GM21515 (cell line): Measurements from ENCODE around the gene KLHL8.
"Not testable (repeated sequence)": the region's sequence is repeated elsewhere in the genome, so short reads cannot be mapped to it uniquely, and the experiment has no call there.

Experiments used
- ATAC-seq: cut with Tn5 transposase; IDR thresholded peaks from one replicate; pipeline ENCODE4 v1.9.1; 2021; ENCODE audit not compliant: unreplicated experiment

Gene KLHL8

DNA sequence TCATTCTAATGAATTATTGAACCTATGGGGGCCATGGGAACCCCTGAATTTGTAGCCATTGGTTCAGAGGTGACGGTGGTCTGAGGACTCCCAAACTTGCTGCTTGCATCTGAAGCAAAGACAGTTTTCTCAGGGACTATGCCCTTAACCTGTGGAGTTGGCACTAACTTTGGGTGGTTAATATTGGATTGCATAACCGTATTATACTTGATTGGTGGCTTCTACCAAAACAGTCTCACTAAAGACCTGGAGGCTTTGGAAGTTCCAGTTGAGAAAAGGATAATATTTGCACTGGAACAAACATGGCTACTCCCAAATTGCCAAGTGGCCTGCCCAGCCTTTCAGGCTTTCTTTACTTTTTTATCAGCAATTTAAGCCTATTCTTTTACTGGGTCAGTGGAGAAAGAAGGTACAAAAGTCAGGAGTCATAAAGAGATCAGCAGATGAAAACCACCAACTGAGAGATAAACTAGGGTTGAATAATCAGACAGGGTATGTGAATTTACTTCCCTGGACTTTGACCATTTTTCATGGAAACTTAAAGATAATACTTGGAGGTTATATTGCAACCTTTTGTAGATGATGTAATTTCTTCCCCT is 7.9 kb upstream of the KLHL8 start:
- no peak for ATAC-seq

DNA sequence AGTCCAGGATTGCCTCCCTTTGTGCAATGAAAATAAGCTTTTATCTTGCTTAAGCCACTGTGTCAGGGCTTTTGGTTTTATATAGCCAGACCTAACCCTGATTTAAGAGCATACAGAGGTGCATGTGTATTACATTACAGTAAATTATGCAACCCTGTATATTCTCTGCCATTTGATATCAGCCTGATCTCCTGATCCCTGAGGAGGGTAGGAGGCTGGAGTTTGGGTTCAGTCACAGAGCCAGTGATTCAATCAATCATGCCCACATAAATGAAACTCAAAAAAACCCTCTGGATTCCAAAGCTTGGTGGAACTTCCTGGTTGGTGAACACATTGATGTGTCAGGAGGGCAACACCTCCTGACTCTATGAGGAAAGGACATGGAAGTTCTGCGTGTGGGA is 7.3 kb upstream of the KLHL8 start:
- no peak for ATAC-seq

DNA sequence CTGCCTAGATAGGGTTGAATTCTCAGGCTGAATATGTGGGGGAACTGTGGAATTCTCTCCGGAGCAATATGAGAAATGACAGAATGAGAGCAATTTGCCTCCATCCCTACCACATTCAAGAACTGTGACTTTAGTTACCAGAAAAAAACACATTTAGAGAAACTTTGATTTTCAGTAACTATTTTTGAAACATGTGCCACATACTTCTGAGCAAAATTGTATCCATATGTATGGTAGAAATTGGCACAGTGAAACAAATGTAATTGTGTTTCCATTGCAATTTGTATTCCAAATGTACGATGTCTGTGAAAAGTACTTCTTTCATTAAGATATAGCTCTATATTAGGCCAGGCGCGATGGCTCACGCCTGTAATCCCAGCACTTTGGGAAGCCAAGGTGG is 5.5 kb upstream of the KLHL8 start:
- ATAC-seq = no peak

DNA sequence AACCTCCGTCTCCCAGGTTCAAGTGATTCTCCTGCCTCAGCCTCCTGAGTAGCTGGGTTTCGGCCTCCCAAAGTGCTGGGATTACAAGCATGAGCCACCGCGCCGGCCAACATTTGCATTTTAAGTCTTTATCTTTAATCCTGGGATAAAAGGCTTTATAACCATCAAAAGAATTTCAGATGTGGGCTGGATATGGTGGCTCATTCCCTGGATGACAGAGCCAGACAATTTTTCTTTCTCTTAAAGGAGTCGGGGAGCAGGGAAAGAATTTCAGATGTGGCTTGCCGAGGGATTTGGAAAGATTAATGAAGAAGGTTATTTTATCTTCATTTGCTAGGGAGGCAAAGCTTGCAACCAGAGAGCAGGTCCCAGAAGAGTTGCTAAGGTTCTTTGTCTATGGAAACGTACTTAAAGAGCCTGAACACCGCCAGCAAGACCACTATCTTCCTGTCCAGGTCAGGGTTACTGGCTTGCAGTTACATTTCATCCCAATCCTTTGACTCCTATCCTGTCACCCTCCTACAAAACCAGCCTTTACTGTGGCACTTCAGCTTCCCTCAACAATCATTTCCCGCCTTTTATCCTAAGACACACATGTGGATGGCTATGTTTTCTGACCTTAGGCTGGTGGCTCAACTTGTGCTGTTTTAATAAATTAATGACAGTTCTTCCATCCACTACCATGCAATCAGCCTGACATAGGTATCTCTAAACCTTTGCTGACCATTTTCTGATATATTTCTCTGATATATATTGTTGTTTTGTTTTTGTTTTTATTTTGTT is 3.9 kb upstream of the KLHL8 start:
- ATAC-seq = no peak

DNA sequence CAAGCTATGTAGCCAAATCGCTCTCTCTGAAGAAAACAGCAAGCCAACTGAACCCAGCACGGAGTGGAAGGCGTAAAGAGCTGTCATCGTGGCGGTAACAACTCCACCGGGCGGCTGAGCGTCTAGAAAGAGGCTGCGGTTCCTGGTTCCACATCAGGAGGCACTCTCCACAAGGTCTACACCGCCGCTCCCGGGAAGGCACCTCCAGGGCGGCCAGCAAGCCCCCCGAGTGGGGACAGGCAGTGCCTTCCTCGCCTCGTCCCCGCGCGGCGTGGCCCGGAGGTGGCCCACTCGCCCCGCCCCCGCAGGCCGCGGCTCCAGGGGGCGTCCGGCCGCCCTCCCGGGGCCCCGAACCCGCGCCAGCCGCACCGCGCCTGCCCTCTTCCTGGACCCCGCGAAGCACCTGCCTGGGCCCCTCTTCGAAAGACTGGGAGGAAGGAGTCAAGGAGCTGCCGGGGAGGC is 755 bp downstream of the KLHL8 start:
- peak; percentile 39 for ATAC-seq

DNA sequence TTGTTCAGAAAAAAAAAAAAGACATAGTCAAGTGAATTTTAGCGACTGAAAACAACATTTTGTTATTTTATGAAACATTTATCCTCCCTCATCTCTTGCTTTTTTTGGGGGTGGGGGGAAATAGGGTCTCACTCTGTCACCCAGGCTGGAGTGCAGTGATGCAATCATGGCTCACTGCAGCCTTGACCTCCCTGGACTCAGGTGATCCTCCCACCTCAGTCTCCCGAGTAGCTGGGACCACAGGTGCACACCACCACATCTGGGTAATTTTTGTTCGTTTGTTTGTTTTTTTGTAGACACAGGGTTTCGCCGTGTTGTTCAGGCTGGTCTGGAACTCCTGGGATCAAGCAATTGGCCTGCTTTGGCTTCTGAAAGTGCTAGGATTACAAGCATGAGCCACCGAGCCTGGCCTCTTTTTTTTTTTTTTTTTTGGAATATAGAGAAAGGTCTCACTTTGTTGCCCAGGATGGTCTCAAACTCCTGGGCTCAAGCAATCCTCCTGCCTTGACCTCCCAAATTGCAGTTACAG is 3.1 kb downstream of the KLHL8 start:
- not testable (repeated sequence) for ATAC-seq

DNA sequence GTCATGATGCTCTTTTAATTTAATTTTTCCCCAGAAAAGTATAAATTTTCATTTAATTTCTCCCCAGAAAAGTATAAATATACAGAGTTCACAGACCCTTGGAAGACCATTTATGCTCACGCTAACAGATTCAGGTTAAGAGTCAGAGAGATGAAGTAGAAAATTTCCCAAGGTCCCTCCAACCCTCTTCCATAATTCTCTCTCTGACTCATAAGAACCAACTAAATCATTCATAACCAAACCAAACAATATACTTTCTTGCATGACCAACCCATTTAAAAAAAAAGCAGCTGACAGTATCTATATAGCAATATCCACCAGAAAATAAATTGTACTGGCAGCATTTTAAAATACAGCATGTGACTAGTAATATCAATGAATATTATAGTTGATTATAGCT is 3.9 kb downstream of the KLHL8 start:
- no peak for ATAC-seq

DNA sequence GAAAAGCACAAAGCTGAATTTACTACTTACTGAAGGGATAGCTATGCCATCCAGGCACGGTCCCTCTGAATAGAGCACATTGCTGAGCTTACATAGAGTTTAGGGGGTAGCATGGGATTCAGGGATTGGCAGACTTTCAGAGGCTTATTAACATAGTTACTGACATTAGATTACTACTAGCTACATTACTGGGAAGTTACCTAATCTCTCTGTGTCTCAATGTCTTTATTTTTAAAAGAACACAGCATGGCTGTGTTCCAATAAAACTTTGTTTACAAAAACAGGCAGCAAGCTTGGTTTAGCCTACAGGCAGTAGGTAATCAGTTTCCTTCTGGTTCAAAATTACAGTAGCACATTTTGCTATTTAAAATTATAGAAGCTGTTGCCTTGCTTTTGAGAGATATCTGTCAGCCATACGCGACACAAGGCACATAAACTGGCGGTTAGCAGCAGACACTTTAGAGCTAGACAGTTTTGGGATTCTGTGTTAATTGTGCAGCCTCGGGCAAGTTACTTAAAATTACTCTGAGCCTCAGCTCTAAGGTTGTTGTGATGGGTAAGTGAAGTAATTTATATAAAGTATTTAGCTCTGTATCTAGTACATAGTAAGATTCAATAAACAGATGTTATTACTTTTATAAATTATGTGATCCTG is 6.9 kb downstream of the KLHL8 start:
- ATAC-seq = no peak

DNA sequence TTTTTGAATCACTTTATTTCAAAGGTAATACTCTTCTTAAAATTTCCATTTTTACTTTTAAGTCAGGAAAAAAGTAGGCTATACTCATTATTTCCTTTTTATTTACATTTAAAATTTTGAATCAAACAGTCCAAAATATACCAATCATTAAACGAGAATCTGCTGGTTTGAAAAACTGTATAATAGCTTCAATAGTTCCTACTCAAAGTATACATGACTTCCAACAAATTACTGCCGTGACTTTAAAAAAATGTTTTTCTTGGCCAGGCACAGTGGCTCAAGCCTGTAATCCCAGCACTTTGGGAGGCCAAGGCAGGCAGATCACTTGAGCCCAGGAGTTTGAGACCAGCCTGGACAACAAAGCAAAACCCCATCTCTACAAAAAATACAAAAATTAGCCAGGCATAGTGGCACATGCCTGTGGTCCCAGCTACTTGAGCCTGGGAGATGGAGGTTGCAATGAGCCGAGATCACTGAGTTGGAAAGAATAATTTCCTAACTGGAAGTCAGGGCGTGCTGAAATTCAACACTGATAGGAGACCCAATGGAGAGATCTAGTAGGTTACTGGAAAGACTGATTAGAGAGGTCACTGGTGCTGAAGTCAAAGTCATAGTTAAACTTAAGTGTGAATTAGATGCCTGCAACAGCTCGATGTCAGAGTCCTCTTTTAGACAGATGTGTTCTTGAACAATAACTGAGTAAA is 9.0 kb downstream of the KLHL8 start:
- ATAC-seq = no peak

DNA sequence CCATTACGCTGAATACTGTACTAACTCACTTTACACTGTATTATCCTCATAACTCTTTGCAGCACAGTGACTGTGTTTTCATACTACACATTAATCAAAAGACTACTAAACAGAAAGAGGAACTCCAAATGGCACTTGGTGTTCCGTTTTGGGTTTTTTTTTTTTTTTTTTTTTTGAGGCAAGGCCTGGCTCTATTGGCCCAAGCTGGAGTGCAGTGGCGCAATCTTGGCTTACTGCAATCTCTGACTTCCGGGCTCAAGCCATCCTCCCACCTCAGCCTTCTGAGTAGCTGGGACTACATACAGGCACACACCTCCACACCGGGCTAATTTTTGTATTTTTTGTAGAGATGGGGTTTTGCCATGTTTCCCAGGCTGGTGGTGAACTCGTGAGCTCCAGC is 10.7 kb downstream of the KLHL8 start:
- ATAC-seq = no peak

DNA sequence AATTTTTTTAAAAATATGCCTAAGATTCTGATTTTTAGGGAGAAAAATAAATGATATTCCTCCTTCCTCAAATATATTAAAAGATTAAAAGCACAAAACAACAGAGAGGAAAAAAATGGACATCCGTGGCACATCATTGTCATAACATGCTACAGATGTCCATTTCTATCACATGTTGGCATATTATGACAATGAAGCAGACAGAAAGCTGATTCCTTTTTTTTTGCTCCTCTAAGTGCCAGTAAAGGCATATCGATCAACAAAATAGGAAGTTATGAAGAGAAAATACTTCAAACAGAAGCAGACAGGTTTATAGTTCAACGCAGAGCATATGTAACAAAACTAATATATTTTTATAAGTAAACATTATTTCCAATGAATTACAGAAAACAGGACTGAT is 11.2 kb downstream of the KLHL8 start:
- ATAC-seq = no peak

DNA sequence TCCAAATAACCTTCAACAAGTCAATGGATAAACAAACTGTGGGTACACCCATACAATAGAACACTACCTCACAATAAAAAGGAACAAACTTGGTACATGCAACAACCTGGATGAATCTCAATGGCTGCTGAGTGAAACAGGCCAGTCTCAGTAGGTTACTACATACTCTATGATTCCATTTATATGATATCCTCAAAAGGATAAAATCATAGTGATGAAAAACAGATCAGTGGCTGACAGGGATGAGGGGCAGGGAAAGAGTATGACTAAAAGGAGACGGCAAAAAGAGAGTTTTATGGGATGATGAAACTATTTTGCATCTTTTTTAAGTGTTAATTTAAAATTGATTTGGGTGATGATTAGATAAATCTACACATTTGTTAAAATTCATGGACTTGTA is 15.9 kb downstream of the KLHL8 start:
- ATAC-seq = no peak

DNA sequence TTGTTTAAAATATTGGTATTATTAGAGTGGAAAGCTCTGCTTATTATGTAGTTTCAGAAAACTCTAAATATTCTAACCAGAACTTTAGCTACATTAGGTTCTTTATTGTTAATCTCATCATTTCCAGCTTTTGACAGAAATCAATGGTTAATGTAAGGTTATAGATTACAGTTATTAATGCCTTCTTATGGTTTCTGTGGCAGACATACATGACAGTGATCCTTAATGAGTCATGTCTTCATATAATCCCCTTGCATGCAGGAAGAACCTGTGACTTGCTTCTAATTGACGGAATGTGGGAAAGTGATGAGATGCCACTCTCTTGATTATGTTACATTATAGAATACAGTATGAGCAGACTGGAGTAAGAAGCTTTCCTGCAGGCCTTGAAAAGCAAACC is 23.5 kb downstream of the KLHL8 start:
- no peak for ATAC-seq

DNA sequence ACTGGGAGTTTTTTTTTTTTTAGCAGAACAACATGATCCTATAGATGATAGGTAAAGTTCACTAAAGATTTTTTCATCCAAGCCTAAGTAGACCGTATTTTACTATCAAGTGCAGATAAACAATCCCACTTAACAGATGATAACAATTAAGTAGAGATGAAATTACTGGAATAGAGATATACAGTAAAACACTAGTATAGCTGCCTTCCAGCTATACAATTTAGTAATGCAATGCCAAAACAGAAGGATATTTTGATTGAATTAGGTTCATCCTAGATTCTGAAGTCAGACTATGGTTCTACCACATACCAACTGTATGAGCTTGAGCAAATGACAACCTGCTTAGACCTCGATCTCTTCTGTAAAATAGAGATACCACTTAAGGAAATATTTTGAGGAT is 24.3 kb downstream of the KLHL8 start:
- no peak for ATAC-seq

DNA sequence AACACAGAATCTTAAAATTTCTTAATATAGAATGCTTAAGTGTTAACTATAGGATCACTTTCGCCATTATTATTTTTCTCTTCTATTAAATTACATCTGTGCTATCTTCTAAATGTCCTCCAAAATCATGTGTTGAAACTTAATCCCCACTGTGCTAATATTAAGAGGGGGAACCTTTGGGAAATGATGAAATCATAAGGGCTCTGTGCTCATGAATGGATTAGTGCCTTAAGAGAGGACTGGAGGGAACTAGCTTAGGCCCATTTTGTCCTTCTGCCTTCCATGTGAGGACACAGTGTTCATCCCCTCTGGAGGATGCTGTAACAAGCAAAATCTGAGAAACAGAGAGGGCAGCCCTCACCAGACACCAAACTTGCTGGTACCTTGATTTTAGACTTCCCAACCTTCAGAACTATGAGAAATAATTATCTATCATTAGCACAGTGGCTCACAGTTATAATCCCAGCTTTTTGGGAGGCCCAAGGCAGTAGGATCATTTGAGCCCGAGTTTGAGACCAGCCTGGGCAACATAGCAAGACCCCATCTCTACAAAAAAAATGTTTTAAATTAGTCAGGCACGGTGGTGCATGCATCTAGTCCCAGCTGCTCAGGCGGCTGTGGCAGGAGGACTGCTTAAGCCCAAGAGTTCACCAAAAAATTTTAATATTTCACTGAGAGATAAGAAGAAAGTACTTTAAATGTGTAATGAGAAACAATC is 26.3 kb downstream of the KLHL8 start:
- no peak for ATAC-seq

DNA sequence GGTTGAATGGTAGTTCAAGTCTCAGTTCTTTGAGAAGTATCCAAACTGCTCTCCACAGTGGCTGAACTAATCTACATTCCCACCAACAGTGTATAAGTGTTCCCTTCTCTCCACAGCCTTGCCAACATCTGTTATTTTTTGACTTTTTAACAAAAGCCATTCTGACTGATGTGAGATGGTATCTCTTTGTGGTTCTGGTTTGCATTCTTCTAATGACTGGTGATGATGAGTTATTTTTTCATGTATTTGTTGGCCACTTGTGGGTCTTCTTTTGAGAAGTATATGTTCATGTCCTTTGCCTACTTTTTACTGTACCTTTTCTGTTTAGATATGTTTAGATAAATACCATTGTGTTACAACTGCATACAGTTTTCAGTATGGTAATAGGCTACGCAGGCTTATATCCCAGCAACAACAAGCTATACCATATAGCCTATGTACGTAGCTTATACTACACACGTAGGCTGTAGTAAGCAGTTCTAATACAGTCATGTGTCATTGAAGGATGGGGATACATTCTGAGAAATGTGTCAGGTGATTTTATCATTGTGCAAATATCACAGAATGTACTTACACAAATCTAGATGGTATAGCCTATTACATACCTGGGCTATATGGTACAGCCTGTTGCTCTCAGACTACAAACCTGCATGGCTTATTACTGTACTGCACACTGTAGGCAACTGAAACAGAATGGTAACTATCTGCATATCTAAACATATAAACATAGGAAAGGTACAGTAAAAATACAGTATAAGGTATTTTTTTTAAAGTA is 28.1 kb downstream of the KLHL8 start:
- no peak for ATAC-seq

DNA sequence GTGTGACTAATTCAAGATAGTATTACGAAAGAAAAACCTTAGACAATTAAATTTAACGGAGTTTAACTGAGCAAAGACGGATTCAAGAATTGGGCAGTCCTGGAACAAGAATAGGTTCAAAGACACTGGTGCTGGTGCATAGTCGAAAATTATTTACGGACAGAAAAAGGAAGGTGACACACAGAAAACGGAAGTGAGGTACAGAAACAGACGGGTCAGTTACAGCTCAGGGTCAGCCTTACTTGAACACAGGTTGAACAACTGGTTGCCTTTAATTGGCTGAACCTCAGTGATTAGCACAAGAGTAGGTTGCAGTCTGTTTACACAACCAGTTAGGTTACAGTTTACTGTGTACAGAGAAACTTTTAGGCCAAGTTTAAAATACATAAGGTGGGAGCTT is 31.5 kb downstream of the KLHL8 start:
- ATAC-seq = no peak

DNA sequence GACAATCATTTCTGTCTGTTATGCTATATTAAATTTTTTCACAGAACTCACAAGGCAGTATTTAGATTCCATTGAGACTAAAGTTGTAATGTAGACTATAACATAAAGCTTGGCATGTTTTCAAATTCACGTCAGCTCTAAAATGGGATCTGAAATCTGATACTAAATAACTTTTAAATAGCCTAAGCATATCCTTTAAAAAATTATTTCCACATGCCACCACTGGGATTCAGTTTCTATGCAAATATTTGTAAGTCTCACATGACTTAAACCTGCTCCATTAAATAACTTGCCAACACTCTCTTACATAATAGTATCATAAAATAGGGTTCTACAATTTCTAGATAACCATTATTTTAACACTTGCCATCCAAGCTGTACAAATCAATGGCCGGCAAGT is 32.4 kb downstream of the KLHL8 start:
- ATAC-seq = no peak

DNA sequence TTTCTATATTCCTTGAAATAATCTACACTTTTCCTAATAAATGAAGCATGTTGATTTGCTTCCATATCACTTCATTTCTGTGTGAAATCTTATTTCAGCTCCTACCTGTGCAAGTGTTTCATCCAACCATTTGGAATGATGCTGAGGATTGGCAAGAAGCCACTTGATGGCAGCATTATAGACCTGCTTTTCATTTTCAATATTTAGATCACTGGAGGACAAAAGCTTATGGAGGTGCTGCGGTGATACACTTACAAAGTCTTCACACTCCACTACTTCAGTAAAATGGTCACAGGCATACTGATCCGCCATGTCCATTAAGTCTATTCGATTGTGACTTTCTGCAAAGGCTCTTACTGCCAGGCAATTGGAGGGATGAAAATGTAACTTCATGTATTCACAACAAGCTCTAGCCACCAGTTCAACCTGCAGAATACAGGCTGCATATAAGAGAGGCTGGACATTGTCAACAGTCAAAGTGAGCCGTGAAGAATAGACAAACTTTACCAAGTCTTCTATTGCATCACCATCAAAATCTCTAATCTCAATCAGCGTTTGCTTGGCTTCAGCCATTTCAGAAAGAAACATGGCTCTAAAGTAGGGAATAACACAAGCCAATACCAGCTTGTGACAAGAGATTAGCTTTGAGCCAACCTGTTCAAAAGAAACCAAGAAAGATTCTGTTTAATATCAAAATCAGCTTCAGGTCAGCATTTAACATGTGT is 35.1 kb downstream of the KLHL8 start:
- ATAC-seq = no peak
